H1 (cell line): ENCODE data around the gene MED12L. TPM values are rescaled to one million over a fixed set of nuclear protein-coding genes. Genes with fewer than 3 reads are reported as not detected.

Experiments used
- CTCF ChIA-PET: fragments of 300-600 bp; sonication (Branson Sonifier 250); formaldehyde crosslinking; loops from one replicate; lab custom pipeline; 2021; ENCODE audit not compliant: partially characterized antibody; lab: Charles Lee
- POLR2A ChIA-PET: fragments of 300-600 bp; sonication (Branson Sonifier 250); formaldehyde crosslinking; loops from one replicate; lab custom pipeline; 2021; ENCODE audit warnings: inconsistent platforms; ENCODE audit not compliant: partially characterized antibody; lab: Charles Lee
- DNase-seq, 2 experiments: peaks; one replicate each; pipeline versions ENCODE4 v3.0.0 to v3.0.0-alpha.2; 2010 to 2022; ENCODE audit warnings: low spot score in 2 of 2, low read depth in 1 of 2, mixed read lengths in 1 of 2
- FAIRE-seq: peaks from 2 replicates; lab custom pipeline; 2011; peaks lifted over from hg19 to GRCh38; lab: Jason Lieb, UNC
- H2AFZ ChIP-seq: 2 replicates; pipeline ENCODE4 v1.8.1; 2012; ENCODE audit warnings: low read length, inconsistent platforms
- H2AK5ac ChIP-seq: 2 replicates; pipeline ENCODE4 v1.6.1; 2013; ENCODE audit warnings: low read depth, low read length
- H2BK120ac ChIP-seq: replicated peaks from 2 replicates; pipeline ENCODE3; 2013; ENCODE audit warnings: low read depth, low read length, inconsistent platforms
- H2BK12ac ChIP-seq: 2 replicates; pipeline ENCODE4 v1.6.1; 2013; ENCODE audit warnings: low read depth, low read length
- H2BK15ac ChIP-seq: 2 replicates; pipeline ENCODE4 v1.6.1; 2013; ENCODE audit warnings: low read length
- H2BK20ac ChIP-seq: 2 replicates; pipeline ENCODE4 v1.6.1; 2013; ENCODE audit warnings: low read length
- H2BK5ac ChIP-seq: 2 replicates; pipeline ENCODE4 v1.6.1; 2013; ENCODE audit warnings: low read depth, low read length
- H3K14ac ChIP-seq: 2 replicates; pipeline ENCODE4 v1.6.1; 2013; ENCODE audit warnings: inconsistent platforms; ENCODE audit not compliant: insufficient read length
- H3K18ac ChIP-seq: 2 replicates; pipeline ENCODE4 v1.6.1; 2013; ENCODE audit warnings: low read length; ENCODE audit errors: extremely low read depth
- H3K23ac ChIP-seq: 2 replicates; pipeline ENCODE4 v1.6.1; 2013; ENCODE audit warnings: inconsistent platforms; ENCODE audit not compliant: insufficient read length
- H3K23me2 ChIP-seq: 2 replicates; pipeline ENCODE4 v1.6.1; 2013; ENCODE audit warnings: low read depth, low read length
- H3K27ac ChIP-seq: 2 replicates; pipeline ENCODE4 v1.6.1; 2011; ENCODE audit warnings: low read depth, low read length, inconsistent platforms
- H3K27me3 ChIP-seq, 4 experiments: replicated peaks in 1 of 4; 1 replicate in 1 of 4; 2 replicates in 3 of 4; pipeline versions ENCODE4 v1.6.1 to v1.8.1; 2011 to 2013; ENCODE audit warnings: low read length in 3 of 4, mild to moderate bottlenecking in 3 of 4, inconsistent platforms in 2 of 4, mixed read lengths in 2 of 4, moderate library complexity in 1 of 4; ENCODE audit not compliant: control insufficient read depth in 3 of 4, insufficient read depth in 3 of 4; ENCODE audit errors: extremely low read depth in 1 of 4
- H3K36me3 ChIP-seq, 4 experiments: 2 replicates each; pipeline versions ENCODE4 v1.6.1 to v1.8.1; 2011 to 2013; ENCODE audit warnings: mild to moderate bottlenecking in 4 of 4, low read length in 3 of 4, moderate library complexity in 2 of 4, control low read depth in 1 of 4, inconsistent platforms in 1 of 4; ENCODE audit not compliant: insufficient read depth in 4 of 4, control insufficient read depth in 2 of 4
- H3K4ac ChIP-seq: replicated peaks from 2 replicates; pipeline ENCODE3; 2013; ENCODE audit warnings: low read length, low read depth, mixed read lengths, inconsistent platforms; ENCODE audit not compliant: insufficient read length
- H3K4me1 ChIP-seq, 4 experiments: replicated peaks in 1 of 4; 1 replicate in 1 of 4; 2 replicates in 3 of 4; pipeline versions ENCODE4 v1.6.1 to v1.8.1; 2011 to 2013; ENCODE audit warnings: low read length in 3 of 4, inconsistent platforms in 2 of 4, mixed read lengths in 1 of 4; ENCODE audit not compliant: insufficient read depth in 4 of 4, control insufficient read depth in 3 of 4
- H3K4me2 ChIP-seq, 2 experiments: 2 replicates each; pipeline versions ENCODE4 v1.6.1 to v1.8.1; 2011 to 2013; ENCODE audit warnings: low read depth in 2 of 2, low read length in 2 of 2, control low read depth in 1 of 2, inconsistent platforms in 1 of 2, mild to moderate bottlenecking in 1 of 2; ENCODE audit not compliant: insufficient read depth in 1 of 2
- H3K4me3 ChIP-seq, 4 experiments: fragments of 200-600, 300-600 bp in 1 of 4; sonication (generic), shearing (Covaris generic), sonication (Bioruptor Twin) in 1 of 4; 2 replicates each; pipeline versions ENCODE4 v1.5.1 to v1.8.1; 2011 to 2016; ENCODE audit warnings: low read length in 4 of 4, low read depth in 3 of 4, control low read depth in 2 of 4, inconsistent platforms in 2 of 4, mild to moderate bottlenecking in 2 of 4, mixed read lengths in 1 of 4, moderate library complexity in 1 of 4; ENCODE audit not compliant: insufficient read depth in 2 of 4; ENCODE audit errors: extremely low read depth in 1 of 4
- H3K56ac ChIP-seq: replicated peaks from 2 replicates; pipeline ENCODE3; 2013; ENCODE audit warnings: low read depth, mild to moderate bottlenecking, mixed read lengths, low read length, inconsistent platforms; ENCODE audit not compliant: insufficient read length
- H3K79me1 ChIP-seq: 2 replicates; pipeline ENCODE4 v1.6.1; 2013; ENCODE audit warnings: low read depth, low read length, control low read depth
- H3K79me2 ChIP-seq, 2 experiments: 2 replicates each; pipeline versions ENCODE4 v1.6.1 to v1.8.1; 2012 to 2013; ENCODE audit warnings: low read length in 2 of 2, mild to moderate bottlenecking in 2 of 2, inconsistent platforms in 1 of 2; ENCODE audit not compliant: insufficient read depth in 2 of 2, control insufficient read depth in 1 of 2
- H3K9ac ChIP-seq, 4 experiments: replicated peaks in 1 of 4; 1 replicate in 1 of 4; 2 replicates in 3 of 4; pipeline versions ENCODE4 v1.6.1 to v1.8.1; 2011 to 2013; ENCODE audit warnings: low read depth in 3 of 4, low read length in 3 of 4, control low read depth in 2 of 4, mild to moderate bottlenecking in 2 of 4, moderate library complexity in 2 of 4, inconsistent platforms in 1 of 4; ENCODE audit errors: extremely low read depth in 1 of 4
- H3K9me3 ChIP-seq, 2 experiments: 2 replicates each; pipeline versions ENCODE4 v1.6.1 to v1.8.1; 2012 to 2013; ENCODE audit warnings: mild to moderate bottlenecking in 2 of 2, moderate library complexity in 2 of 2, control low read depth in 1 of 2, inconsistent platforms in 1 of 2, low read depth in 1 of 2, low read length in 1 of 2, mixed read lengths in 1 of 2; ENCODE audit not compliant: insufficient read depth in 2 of 2
- H4K20me1 ChIP-seq, 2 experiments: replicated peaks in 1 of 2; 2 replicates each; pipeline versions ENCODE3 to v1.8.1; 2011 to 2013; ENCODE audit warnings: inconsistent platforms in 2 of 2, low read length in 2 of 2, mild to moderate bottlenecking in 1 of 2; ENCODE audit not compliant: insufficient read depth in 2 of 2, control insufficient read depth in 1 of 2
- H4K5ac ChIP-seq: 2 replicates; pipeline ENCODE4 v1.6.1; 2013; ENCODE audit warnings: low read length, low read depth, mixed read lengths, inconsistent platforms; ENCODE audit not compliant: insufficient read length
- H4K8ac ChIP-seq: 2 replicates; pipeline ENCODE4 v1.8.0; 2013; ENCODE audit warnings: mild to moderate bottlenecking, moderate library complexity, low read length, inconsistent platforms; ENCODE audit not compliant: insufficient read depth; ENCODE audit errors: extremely low read depth
- H4K91ac ChIP-seq: replicated peaks from 2 replicates; pipeline ENCODE3; 2013; ENCODE audit warnings: low read length, mixed read lengths, inconsistent platforms; ENCODE audit not compliant: insufficient read length
- CBX8 ChIP-seq: fragments of 300-800, 300-1000 bp; sonication (generic); IDR thresholded peaks from 2 replicates; pipeline ENCODE4 v1.7.1; 2016; ENCODE audit warnings: low read depth, low read length, borderline replicate concordance
- CEBPB ChIP-seq: IDR thresholded peaks from 2 replicates; pipeline ENCODE4 v1.6.1; 2012; ENCODE audit warnings: low read depth, low read length
- FOSL1 ChIP-seq: IDR thresholded peaks from 2 replicates; pipeline ENCODE4 v1.6.1; 2011; ENCODE audit warnings: mild to moderate bottlenecking, low read depth, low read length, moderate library complexity; ENCODE audit not compliant: insufficient read depth
- HDAC2 ChIP-seq, 2 experiments: fragments of 300-600 bp in 1 of 2; sonication (generic) in 1 of 2; IDR thresholded peaks; 2 replicates each; pipeline ENCODE4 v1.6.1; 2011 to 2012; ENCODE audit warnings: low read depth in 2 of 2, low read length in 2 of 2, mild to moderate bottlenecking in 2 of 2, moderate library complexity in 2 of 2, borderline replicate concordance in 1 of 2, inconsistent platforms in 1 of 2
- HDAC6 ChIP-seq: IDR thresholded peaks from one replicate; pipeline ENCODE4 v1.7.1; 2012; ENCODE audit warnings: low read depth, mild to moderate bottlenecking, inconsistent platforms, low read length, moderate library complexity
- KDM1A ChIP-seq: fragments of 200-600, 300-600 bp; sonication (generic); IDR thresholded peaks from 2 replicates; pipeline ENCODE4 v1.7.1; 2016; ENCODE audit warnings: mild to moderate bottlenecking, low read length, borderline replicate concordance
- POU5F1 ChIP-seq: IDR thresholded peaks from 2 replicates; pipeline ENCODE4 v1.6.1; 2011; ENCODE audit warnings: low read depth, mild to moderate bottlenecking, low read length, moderate library complexity
- RNF2 ChIP-seq: fragments of 200-900, 300-1000 bp; sonication (generic); IDR thresholded peaks from 2 replicates; pipeline ENCODE4 v1.7.1; 2016; ENCODE audit warnings: borderline replicate concordance, low read depth, mild to moderate bottlenecking, antibody characterized with exemption, low read length; ENCODE audit not compliant: poor library complexity, severe bottlenecking; ENCODE audit errors: missing control alignments
- SIRT6 ChIP-seq: IDR thresholded peaks from one replicate; pipeline ENCODE4 v1.7.1; 2012; ENCODE audit warnings: low read length, inconsistent platforms
- SRF ChIP-seq: IDR thresholded peaks from 2 replicates; pipeline ENCODE4 v1.6.1; 2011; ENCODE audit warnings: mild to moderate bottlenecking, low read depth, low read length, moderate library complexity
- WGBS, 2 experiments: shearing (Covaris generic) in 1 of 2; methylation state at CpG; one replicate each; pipeline versions ENCODE4 v1.1.6 to v1.1.7; 2013 to 2015; ENCODE audit warnings: low lambda C conversion rate in 2 of 2, mixed read lengths in 2 of 2, inconsistent platforms in 1 of 2, low coverage in 1 of 2, missing lambda C conversion rate in 1 of 2; ENCODE audit not compliant: insufficient replicate concordance in 2 of 2, insufficient coverage in 1 of 2, insufficient read length in 1 of 2; ENCODE audit errors: extremely low coverage in 1 of 2, missing lambda C conversion rate in 1 of 2; 5-methylcytosine and 5-hydroxymethylcytosine counted together
- polyA plus RNA-seq, 7 experiments: library from polyadenylated mRNA; depleted of rRNA in 3 of 7; stranded (reverse) in 5 of 7; unstranded in 2 of 7; fragments of >200 nt in 5 of 7; fragments of 200-250 nt in 2 of 7; gene quantifications; 1 replicate in 5 of 7; 2 replicates in 1 of 7; 4 replicates in 1 of 7; pipeline versions ENCODE4 v1.2.1 to v1.2.3, GENCODE V29; 2011 to 2013; ENCODE audit warnings: missing spikeins in 2 of 7, mixed read lengths in 2 of 7
- total RNA-seq: library from RNA; stranded (reverse); fragmentation: NEBNext Ultra II Directional; extraction: Animal tissue kit (Norgen Biotek cat#: 25700); gene quantifications from 2 replicates; pipeline ENCODE4 v1.2.1, GENCODE V29; 2021

Gene MED12L
- total and polyA plus RNA-seq, 2 of the 8 experiments (the other 6 are each of a cell fraction or from before 2014, with no cell fraction given) = 3.6 to 26.2 TPM

DNA sequence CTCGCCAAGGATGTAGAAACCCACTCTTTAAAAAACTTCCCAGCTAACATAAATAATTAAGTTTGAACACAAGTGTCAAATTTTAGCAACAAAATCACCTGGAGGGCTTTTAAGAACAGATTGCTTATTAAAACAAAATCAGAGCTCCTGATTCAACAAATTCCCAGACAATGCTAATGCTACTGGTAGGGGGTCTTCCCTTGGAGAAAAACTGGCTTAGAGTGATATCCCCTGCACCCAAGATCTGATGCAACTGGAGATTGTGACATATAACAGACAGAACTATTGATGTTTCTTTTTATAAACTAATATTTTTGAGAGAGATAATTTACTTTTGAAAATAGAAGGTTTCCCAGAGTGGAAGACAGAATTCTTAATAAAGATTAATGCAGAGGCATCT is 355.5 kb downstream of the MED12L start:
- Histone ChIP-seq H4K8ac (no peak overlapping the region), H3K4me2 (no peak overlapping the region)
- CTCF ChIA-PET = interaction anchor here (1.1 to 8.3 kb wide), 9 partner anchors 8 to 577 kb away, joined by 3 to 82 read pairs (median 8); no protein-coding TSS in a partner anchor

More for the DNA sequence above, 355.5 kb downstream of the MED12L start:
- Histone ChIP-seq H3K23me2 (no peaks in the 10 kb centered on the region), H3K56ac (no peak overlapping the region), H3K4me3 (no peak overlapping the region), H2BK120ac (no peak overlapping the region), H4K91ac (no peak overlapping the region), H3K14ac (no peak overlapping the region), H3K9ac (no peak overlapping the region), H3K27me3 (no peaks in the 10 kb centered on the region), H3K9me3 (no peaks in the 10 kb centered on the region), H2BK12ac (no peak overlapping the region), H2AK5ac (no peak overlapping the region), H3K79me2 (no peaks in the 10 kb centered on the region), H3K4ac (no peak overlapping the region), H3K36me3 (no peaks in the 10 kb centered on the region), H2BK5ac (no peak overlapping the region), H2AFZ (no peak overlapping the region), H4K5ac (no peak overlapping the region), H4K20me1 (no peaks in the 10 kb centered on the region), H2BK15ac (no peak overlapping the region), H3K23ac (no peak overlapping the region), H3K27ac (no peak overlapping the region), H3K18ac (no peak overlapping the region), H3K79me1 (no peaks in the 10 kb centered on the region), H2BK20ac (no peak overlapping the region), H3K4me1 (no peaks in the 10 kb centered on the region)
- WGBS, 2 experiments = 84% methylated on average over 1 of the region's 1 CpG; no CpG with 5 or more reads in 1 of the 2 experiments
- TF ChIP-seq HDAC6 (no peak), HDAC2 (IDR thresholded peaks at IDR 0.05; ENCODE audit: borderline replicate concordance in 1 of 2, low read depth in 2 of 2, low read length in 2 of 2) (no peak), POU5F1 (no peak), FOSL1 (no peak), SIRT6 (no peak), RNF2 (no peak), CEBPB (no peak), SRF (no peak), KDM1A (no peak), CBX8 (no peak)
- POLR2A ChIA-PET = interaction anchor here (0.8 kb wide), 1 partner anchor 34 kb away, joined by 3 read pairs; no protein-coding TSS in a partner anchor
- no peak for FAIRE-seq
- no peak for DNase-seq
